Activated T-helper 9 cell treated with anti-CD3 and anti-CD28 coated beads, Interleukin-2, amount 50 U/mL, for 16 hours (primary cell): Measurements from ENCODE around the gene PCDHA13.
"Not testable (repeated sequence)": the region's sequence is repeated elsewhere in the genome, so short reads cannot be mapped to it uniquely, and the experiment has no call there.

Experiments
- DNase-seq: peaks from one replicate; pipeline ENCODE4 v3.0.0-alpha.2; 2020; ENCODE audit warnings: low read depth

The PCDHA13 gene

GRCh38 chr5:140870221-140871201 is 11.4 kb upstream of the PCDHA13 start:
- no peak for DNase-seq

- no peak for DNase-seq
These were observed 6.5 kb upstream of the PCDHA13 start, which contains the start of gene PCDHA12 for GRCh38 chr5:140875085-140876065. PCDHA12 (plus strand) TSS chr5:140875308; CDS start chr5:140875473, 165 bp downstream.

- DNase-seq: not testable (repeated sequence)
These were observed 5.2 kb upstream of the PCDHA13 start for GRCh38 chr5:140876541-140877261.

- no peak for DNase-seq
These were observed 4.7 kb upstream of the PCDHA13 start for GRCh38 chr5:140877262-140877581.

GRCh38 chr5:140882591-140882899 is 621 bp downstream of the PCDHA13 start:
- no peak for DNase-seq

GRCh38 chr5:140883373-140883772 is 1.4 kb downstream of the PCDHA13 start:
- no peak for DNase-seq

GRCh38 chr5:140883927-140884697 is 2.2 kb downstream of the PCDHA13 start:
- no peak for DNase-seq

GRCh38 chr5:140916325-140916724 is 34.4 kb downstream of the PCDHA13 start:
- DNase-seq: no peak

GRCh38 chr5:140923601-140924000 is 41.7 kb downstream of the PCDHA13 start:
- no peak for DNase-seq

GRCh38 chr5:140925806-140926442 is 44.0 kb downstream of the PCDHA13 start, which contains the start of gene PCDHAC1:
PCDHAC1 (plus strand) TSS chr5:140926299; CDS start chr5:140926893, 594 bp downstream.
- DNase-seq: no peak

- DNase-seq: no peak
These were observed 44.7 kb downstream of the PCDHA13 start for GRCh38 chr5:140926443-140927227.

- DNase-seq: no peak
These were observed 45.3 kb downstream of the PCDHA13 start for GRCh38 chr5:140927228-140927573.
